Breast epithelium (tissue), 4 donors: ENCODE measurements around the gene GJA10. TPM values are rescaled to one million over a fixed set of nuclear protein-coding genes. Genes with fewer than 3 reads are reported as not detected.

ENCODE experiments used
- DNase-seq, 2 donors: peaks; one replicate each; pipeline ENCODE4 v3.0.0-alpha.2; 2019; ENCODE audit warnings: low spot score in 2 of 2
- H3K27ac ChIP-seq, 2 donors: fragments of 200-600 bp; sonication (generic) in 1 of 2; one replicate each; pipeline ENCODE4 v1.5.1; 2016 to 2019; ENCODE audit warnings: mild to moderate bottlenecking in 1 of 2
- H3K27me3 ChIP-seq, 2 donors: fragments of 200-600 bp; sonication (generic) in 1 of 2; one replicate each; pipeline versions ENCODE4 v1.5.1 to v1.6.0; 2017 to 2019; ENCODE audit warnings: control low read depth in 1 of 2, mild to moderate bottlenecking in 1 of 2
- H3K36me3 ChIP-seq: fragments of 200-600 bp; one replicate; pipeline ENCODE4 v1.5.1; 2019
- H3K4me1 ChIP-seq, 2 donors: fragments of 200-600 bp; sonication (generic); one replicate each; pipeline ENCODE4 v1.5.1; 2016 to 2019; ENCODE audit warnings: control low read depth in 1 of 2
- H3K4me3 ChIP-seq, 3 donors: fragments of 200-600 bp; sonication (generic); 1 replicate in 2 of 3; 2 replicates in 1 of 3; pipeline ENCODE4 v1.5.1; 2016 to 2019; ENCODE audit warnings: mild to moderate bottlenecking in 3 of 3, moderate library complexity in 2 of 3
- H3K9me3 ChIP-seq, 2 donors: fragments of 200-600 bp; sonication (generic) in 1 of 2; one replicate each; pipeline ENCODE4 v1.5.1; 2016 to 2019; ENCODE audit warnings: control low read depth in 1 of 2
- POLR2A ChIP-seq: fragments of 450-650 bp; IDR thresholded peaks from one replicate; pipeline ENCODE4 v1.6.1; 2016; ENCODE audit warnings: antibody characterized with exemption, mild to moderate bottlenecking, moderate library complexity
- POLR2AphosphoS5 ChIP-seq, 3 donors: sonication (generic); formaldehyde crosslinking; IDR thresholded peaks; one replicate each; pipeline ENCODE4 v1.6.1; 2017; ENCODE audit warnings: antibody characterized with exemption in 3 of 3
- intact Hi-C: fragments of 100-400 bp; cut with DNase I; formaldehyde crosslinking; loops from one replicate; pipeline ENCODE4 v1.15.1; 2023; ENCODE audit warnings: low total_unique reads
- total RNA-seq, 3 donors: library from RNA; depleted of rRNA; stranded (reverse); fragments of >200 nt; gene quantifications; one replicate each; pipeline ENCODE4 v1.1.0, GENCODE V29; 2016
- TF ChIP-seq, protein P1 (sequence below), 3 donors: fragments of 450-650 bp; IDR thresholded peaks; one replicate each; pipeline ENCODE4 v1.5.1; 2016 to 2017; ENCODE audit warnings: antibody characterized with exemption in 3 of 3, mild to moderate bottlenecking in 3 of 3, moderate library complexity in 3 of 3

The GJA10 gene
- total RNA-seq, 3 donors from 2014 or later, result not detected

DNA sequence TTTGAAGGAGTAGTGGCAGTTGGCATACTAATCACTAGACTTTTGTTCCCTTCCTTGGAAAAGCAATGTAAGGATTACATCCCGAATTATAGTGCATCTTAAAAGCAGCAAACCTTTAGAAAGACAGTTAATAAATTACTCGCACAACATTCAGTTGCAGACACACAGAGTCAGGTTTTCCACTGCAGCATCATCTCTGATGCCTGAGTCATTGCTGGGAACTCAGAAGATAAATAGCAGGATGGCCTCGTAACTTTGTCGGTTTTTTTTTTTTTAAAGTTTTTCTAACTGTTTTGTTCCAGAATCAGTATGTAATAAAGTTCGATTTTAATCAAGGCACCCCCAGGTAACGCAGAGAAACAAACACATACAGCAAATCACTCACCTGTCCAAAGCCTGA, 34.3 kb downstream of the GJA10 start:
- H3K4me3 ChIP-seq, result no peak overlapping the region
- DNase-seq, result no peak
- H3K27ac ChIP-seq, result no peak overlapping the region
- H3K27me3 ChIP-seq, result no peaks in the 10 kb centered on the region
- H3K4me1 ChIP-seq, result no peaks in the 10 kb centered on the region
- intact Hi-C loops, result no loop called here
- TF ChIP-seq POLR2AphosphoS5 (IDR thresholded peaks at IDR 0.05) (no peak), POLR2A (no peak)
- TF ChIP-seq, protein P1, sequence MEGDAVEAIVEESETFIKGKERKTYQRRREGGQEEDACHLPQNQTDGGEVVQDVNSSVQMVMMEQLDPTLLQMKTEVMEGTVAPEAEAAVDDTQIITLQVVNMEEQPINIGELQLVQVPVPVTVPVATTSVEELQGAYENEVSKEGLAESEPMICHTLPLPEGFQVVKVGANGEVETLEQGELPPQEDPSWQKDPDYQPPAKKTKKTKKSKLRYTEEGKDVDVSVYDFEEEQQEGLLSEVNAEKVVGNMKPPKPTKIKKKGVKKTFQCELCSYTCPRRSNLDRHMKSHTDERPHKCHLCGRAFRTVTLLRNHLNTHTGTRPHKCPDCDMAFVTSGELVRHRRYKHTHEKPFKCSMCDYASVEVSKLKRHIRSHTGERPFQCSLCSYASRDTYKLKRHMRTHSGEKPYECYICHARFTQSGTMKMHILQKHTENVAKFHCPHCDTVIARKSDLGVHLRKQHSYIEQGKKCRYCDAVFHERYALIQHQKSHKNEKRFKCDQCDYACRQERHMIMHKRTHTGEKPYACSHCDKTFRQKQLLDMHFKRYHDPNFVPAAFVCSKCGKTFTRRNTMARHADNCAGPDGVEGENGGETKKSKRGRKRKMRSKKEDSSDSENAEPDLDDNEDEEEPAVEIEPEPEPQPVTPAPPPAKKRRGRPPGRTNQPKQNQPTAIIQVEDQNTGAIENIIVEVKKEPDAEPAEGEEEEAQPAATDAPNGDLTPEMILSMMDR (IDR thresholded peaks at IDR 0.05), result no peak
- H3K36me3 ChIP-seq, result no peaks in the 10 kb centered on the region
- H3K9me3 ChIP-seq, result no peaks in the 10 kb centered on the region

DNA sequence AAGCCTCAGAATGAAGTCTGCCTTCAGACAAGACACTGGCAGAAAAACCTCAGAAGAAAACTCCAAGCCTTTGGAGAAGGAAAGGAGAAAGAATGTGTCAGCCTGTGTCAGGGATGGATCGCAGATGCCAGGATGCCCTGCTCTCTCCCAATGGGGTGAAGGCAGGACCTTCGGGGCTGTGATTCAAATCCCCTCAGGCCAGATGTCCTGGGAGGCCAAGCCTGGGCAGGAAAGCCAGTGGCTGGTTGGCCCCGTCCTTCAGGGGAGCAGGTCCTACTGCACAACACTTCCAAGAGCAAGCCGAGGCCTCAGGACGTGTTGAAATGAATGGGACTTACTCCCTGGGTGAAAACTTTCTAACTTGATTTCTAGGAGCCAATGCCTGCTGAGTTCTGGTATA, 36.5 kb downstream of the GJA10 start:
- no peaks in the 10 kb centered on the region for H3K9me3 ChIP-seq
- no peaks in the 10 kb centered on the region for H3K36me3 ChIP-seq
- H3K27me3 ChIP-seq, result no peaks in the 10 kb centered on the region
- TF ChIP-seq POLR2AphosphoS5 (IDR thresholded peaks at IDR 0.05) (no peak), POLR2A (no peak)
- TF ChIP-seq, protein P1 (IDR thresholded peaks at IDR 0.05), result no peak
- no peak overlapping the region for H3K4me3 ChIP-seq
- no peak overlapping the region for H3K27ac ChIP-seq
- intact Hi-C loops, result loop anchor here (5.0 kb wide), 1 partner anchor 547 kb away; no protein-coding TSS in a partner anchor
- H3K4me1 ChIP-seq, result no peaks in the 10 kb centered on the region
- no peak for DNase-seq

DNA sequence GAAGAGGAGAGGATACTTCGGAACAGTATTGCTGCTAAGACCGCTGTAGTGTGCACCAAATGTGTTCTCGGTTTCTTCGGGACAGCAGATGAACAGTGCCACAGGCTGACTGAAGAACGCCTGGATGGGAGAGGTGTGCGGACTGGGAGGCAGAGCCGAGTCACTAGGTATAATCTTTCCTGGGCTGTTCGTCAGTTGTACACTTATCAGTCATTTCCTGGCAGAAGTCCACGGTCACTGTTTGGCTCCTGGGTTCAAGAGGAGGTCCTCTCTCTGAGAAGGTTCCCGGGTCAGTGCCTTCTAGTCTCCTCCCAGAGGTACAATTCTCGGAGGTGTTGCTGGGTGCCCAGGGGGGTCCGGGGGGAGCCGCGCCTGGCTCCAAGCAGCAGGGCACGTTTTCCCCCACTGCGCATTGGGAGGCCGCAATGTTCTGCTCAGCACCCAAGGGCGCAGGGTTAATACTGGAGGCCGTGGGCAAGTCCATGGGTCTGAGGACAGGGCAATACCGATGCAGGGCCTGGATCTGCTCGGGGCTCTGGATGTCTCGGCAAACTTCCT, 38.1 kb downstream of the GJA10 start:
- DNase-seq, result no peak
- intact Hi-C loops, result loop anchor here (5.0 kb wide), 1 partner anchor 545 kb away; no protein-coding TSS in a partner anchor
- Histone ChIP-seq H3K9me3 (no peaks in the 10 kb centered on the region), H3K4me1 (no peaks in the 10 kb centered on the region), H3K27me3 (no peaks in the 10 kb centered on the region), H3K4me3 (no peak overlapping the region), H3K27ac (no peak overlapping the region), H3K36me3 (no peaks in the 10 kb centered on the region)
- TF ChIP-seq POLR2A, result no peak

DNA sequence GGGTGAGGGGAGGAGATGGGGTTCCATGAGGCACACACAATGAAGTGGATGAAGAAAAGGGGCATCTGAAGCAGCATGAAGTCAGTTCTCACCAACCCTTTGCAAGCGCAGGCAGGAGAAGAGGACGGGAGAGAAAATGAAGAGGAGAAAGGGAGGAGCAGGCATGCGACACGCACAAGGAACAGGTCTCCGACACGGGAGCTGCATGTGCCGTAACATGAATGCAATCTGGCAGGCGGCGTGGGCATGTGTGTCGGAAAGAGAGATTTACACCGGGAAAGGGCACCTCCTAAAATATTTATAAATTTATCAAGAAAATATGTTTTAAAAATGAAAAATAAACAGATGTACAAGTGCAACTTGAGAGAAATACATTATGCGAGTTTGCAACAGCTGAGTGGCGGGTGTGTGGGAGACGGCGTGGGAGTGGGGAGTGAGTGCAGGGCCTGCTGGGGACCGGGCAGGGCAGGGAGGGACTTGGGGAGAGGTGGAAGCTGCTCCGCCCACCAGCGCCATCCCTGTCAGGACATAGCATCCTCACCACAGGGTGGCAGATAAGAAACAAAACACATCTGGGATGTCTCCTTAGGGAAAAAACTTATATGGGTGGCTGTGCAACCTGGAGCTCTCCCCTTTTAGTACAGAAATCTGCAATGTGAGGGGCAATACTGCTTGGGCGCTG, 40.6 kb downstream of the GJA10 start:
- no peak for DNase-seq
- H3K27me3 ChIP-seq, result no peaks in the 10 kb centered on the region
- no peaks in the 10 kb centered on the region for H3K9me3 ChIP-seq
- no peak overlapping the region for H3K4me3 ChIP-seq
- TF ChIP-seq, protein P1 (IDR thresholded peaks at IDR 0.05), result no peak
- TF ChIP-seq POLR2A (no peak), POLR2AphosphoS5 (IDR thresholded peaks at IDR 0.05) (no peak)
- H3K36me3 ChIP-seq, result no peaks in the 10 kb centered on the region
- no peak overlapping the region for H3K27ac ChIP-seq
- H3K4me1 ChIP-seq, result no peaks in the 10 kb centered on the region
- intact Hi-C loops, result loop anchor here (5.0 kb wide), 1 partner anchor 542 kb away; no protein-coding TSS in a partner anchor

DNA sequence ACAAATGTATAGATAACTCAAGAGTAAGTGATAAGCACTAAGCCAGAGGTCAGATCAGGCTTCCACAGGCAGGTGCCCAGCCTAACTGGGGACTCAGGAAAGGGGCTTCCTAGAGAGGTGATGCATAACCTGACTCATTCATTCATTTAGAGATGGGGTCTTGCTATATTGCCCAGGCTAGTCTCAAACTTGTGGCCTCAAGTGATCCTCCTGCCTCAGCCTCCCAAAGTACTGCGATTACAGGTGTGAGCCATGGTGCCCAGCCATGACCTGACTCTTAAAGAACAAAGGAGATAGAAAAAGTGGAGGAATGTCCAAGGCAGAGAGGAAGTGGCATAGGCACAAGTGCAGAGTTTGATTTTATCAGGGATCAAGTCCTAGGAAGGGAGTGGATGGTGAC, 41.9 kb downstream of the GJA10 start:
- H3K36me3 ChIP-seq, result no peaks in the 10 kb centered on the region
- intact Hi-C loops, result no loop called here
- no peaks in the 10 kb centered on the region for H3K9me3 ChIP-seq
- no peaks in the 10 kb centered on the region for H3K27me3 ChIP-seq
- no peak overlapping the region for H3K4me3 ChIP-seq
- H3K27ac ChIP-seq, result no peak overlapping the region
- no peak for TF ChIP-seq POLR2A
- TF ChIP-seq, protein P1 (IDR thresholded peaks at IDR 0.05), result no peak
- TF ChIP-seq POLR2AphosphoS5 (IDR thresholded peaks at IDR 0.05), result no peak
- no peak for DNase-seq
- no peaks in the 10 kb centered on the region for H3K4me1 ChIP-seq
